K562 (cell line): ENCODE measurements around the gene FOXO3. TPM values are rescaled to one million over a fixed set of nuclear protein-coding genes. Genes with fewer than 3 reads are reported as not detected.
A peak's percentile ranks its signal among the peaks of the same experiment; 100 is the strongest.

Experiments used
- ARID3A ChIP-seq: IDR thresholded peaks from 2 replicates; pipeline ENCODE4 v1.6.1; 2012; ENCODE audit warnings: low read depth, low read length, improper control_type of control experiment, borderline replicate concordance
- ATF4 ChIP-seq: fragments of 450-650 bp; formaldehyde crosslinking; IDR thresholded peaks from 2 replicates; pipeline ENCODE4 v1.4.0; 2022; ENCODE audit warnings: mild to moderate bottlenecking, moderate library complexity
- BACH1 ChIP-seq: fragments of 200-800 bp; sonication (Bioruptor generic); IDR thresholded peaks from 2 replicates; pipeline ENCODE4 v1.6.1; 2016; ENCODE audit warnings: missing genetic modification characterization, missing compliant biosample characterization
- CHAMP1 ChIP-seq: fragments of 450-650 bp; IDR thresholded peaks from 2 replicates; pipeline ENCODE4 v1.6.1; 2016; ENCODE audit warnings: mild to moderate bottlenecking
- CHD2 ChIP-seq: IDR thresholded peaks from 2 replicates; pipeline ENCODE4 v1.6.1; 2011; ENCODE audit warnings: low read depth, low read length
- CSDE1 ChIP-seq, 2 experiments: fragments of 450-650 bp; IDR thresholded peaks; 2 replicates each; pipeline ENCODE4 v1.6.1; 2016; ENCODE audit warnings: mild to moderate bottlenecking in 1 of 2
- ELF2 ChIP-seq: fragments of 250-450 bp; sonication (Bioruptor Pico); IDR thresholded peaks from 2 replicates; pipeline ENCODE4 v1.5.0; 2021; ENCODE audit warnings: mild to moderate bottlenecking
- ETV6 ChIP-seq, 3 experiments: fragments of 150-350 bp in 1 of 3; sonication (generic) in 1 of 3; formaldehyde crosslinking in 1 of 3; IDR thresholded peaks; 2 replicates each; pipeline versions ENCODE4 v1.6.1 to v1.8.0; 2014 to 2022; ENCODE audit warnings: borderline replicate concordance in 2 of 3, low read depth in 2 of 3, antibody characterized with exemption in 1 of 3, low read length in 1 of 3, mild to moderate bottlenecking in 1 of 3, missing genetic modification reagents in 1 of 3
- FOXK1 ChIP-seq: sonication (generic); formaldehyde crosslinking; IDR thresholded peaks from 2 replicates; pipeline ENCODE4 v1.8.0; 2022; ENCODE audit warnings: missing genetic modification reagents, mild to moderate bottlenecking, borderline replicate concordance
- KDM1A ChIP-seq, 2 experiments: fragments of 450-650 bp; IDR thresholded peaks; 2 replicates each; pipeline ENCODE4 v1.6.1; 2016; ENCODE audit warnings: mild to moderate bottlenecking in 2 of 2
- MEF2A ChIP-seq: IDR thresholded peaks from 2 replicates; pipeline ENCODE4 v1.6.1; 2011; ENCODE audit warnings: low read depth, mild to moderate bottlenecking, low read length, moderate library complexity; ENCODE audit not compliant: control insufficient read depth
- NR0B1 ChIP-seq: fragments of 450-650 bp; IDR thresholded peaks from one replicate; pipeline ENCODE4 v1.6.1; 2018; ENCODE audit warnings: mild to moderate bottlenecking, moderate library complexity; ENCODE audit not compliant: partially characterized antibody
- RCOR1 ChIP-seq, 2 experiments: IDR thresholded peaks; 2 replicates each; pipeline ENCODE4 v1.6.1; 2012; ENCODE audit warnings: low read depth in 2 of 2, low read length in 2 of 2, borderline replicate concordance in 1 of 2, improper control_type of control experiment in 1 of 2
- RNF2 ChIP-seq: sonication (generic); IDR thresholded peaks from 2 replicates; pipeline ENCODE4 v1.6.1; 2016
- TRIM24 ChIP-seq, 2 experiments: fragments of 450-650 bp; IDR thresholded peaks; 2 replicates each; pipeline ENCODE4 v1.6.1; 2016
- ZFPM2 ChIP-seq: fragments of 250-450 bp; sonication (Bioruptor Pico); IDR thresholded peaks from 2 replicates; pipeline ENCODE4 v1.5.1; 2022; ENCODE audit warnings: mild to moderate bottlenecking
- ZNF140 ChIP-seq: fragments of 250-450 bp; sonication (Bioruptor Pico); IDR thresholded peaks from 2 replicates; pipeline ENCODE4 v1.8.0; 2021; ENCODE audit warnings: moderate library complexity, mild to moderate bottlenecking, inconsistent platforms
- ZNF212 ChIP-seq: fragments of 450-650 bp; formaldehyde crosslinking; IDR thresholded peaks from 2 replicates; pipeline ENCODE4 v1.4.0; 2020; ENCODE audit warnings: mild to moderate bottlenecking
- ZNF395 ChIP-seq: fragments of 200-800 bp; sonication (Bioruptor generic); IDR thresholded peaks from 2 replicates; pipeline ENCODE4 v1.6.1; 2017; ENCODE audit warnings: missing genetic modification characterization, missing compliant biosample characterization
- polyA plus RNA-seq, 8 experiments: library from polyadenylated mRNA; depleted of rRNA in 4 of 8; stranded (reverse) in 5 of 8; unstranded in 3 of 8; fragments of >200 nt; fragmentation: Nextera tagmentation in 2 of 8; fragmentation: Illumina TruSeq in 1 of 8; extraction: Ambion mirVana in 2 of 8; extraction: Trizol in 1 of 8; gene quantifications; 2 replicates each; pipeline versions ENCODE4 v1.2.1 to v1.2.3, GENCODE V29; 2011 to 2014; ENCODE audit warnings: inconsistent platforms in 1 of 8, missing spikeins in 1 of 8
- total RNA-seq, 7 experiments: library from RNA; depleted of rRNA in 6 of 7; stranded (reverse); fragments of >200 nt in 6 of 7; fragmentation: Illumina TruSeq in 2 of 7; extraction: Trizol in 2 of 7; gene quantifications; 2 replicates each; pipeline versions ENCODE4 v1.2.1 to v1.2.3, GENCODE V29; 2011 to 2021; ENCODE audit warnings: low replicate concordance in 1 of 7

Gene FOXO3
- total and polyA plus RNA-seq, 9 of the 15 experiments (the other 6 are each of a cell fraction or from before 2014, with no cell fraction given) = 3.0 to 14.6 (median 6.0) TPM

- 0 out of 2 replicates have a peak, but pooled peaks have one; percentile 37 for TF ChIP-seq ZNF395
- no peak for TF ChIP-seq BACH1 (tag)
- no peak for TF ChIP-seq ZNF212 (CRISPR knock-in tag)
- TF ChIP-seq CSDE1 (IDR thresholded peaks at IDR 0.05) = no peak
- TF ChIP-seq ATF4 = no peak
- no peak for TF ChIP-seq MEF2A
- peak; percentile 44 to 64; a peak in 3 of 4 replicates for TF ChIP-seq RCOR1 (IDR thresholded peaks at IDR 0.05; ENCODE audit: borderline replicate concordance in 1 of 2, low read depth in 2 of 2, low read length in 2 of 2)
- no peak for TF ChIP-seq CHD2
- TF ChIP-seq RNF2 = peak; percentile 31; the same call in 1 of the 2 replicates
- TF ChIP-seq ZFPM2 (CRISPR knock-in tag) = no peak
- TF ChIP-seq ARID3A = peak; percentile 63; the same call in 1 of the 2 replicates
- no peak for TF ChIP-seq NR0B1
- TF ChIP-seq CHAMP1 = peak; percentile 52; the same call in 1 of the 2 replicates
- no peak for TF ChIP-seq ZNF140 (CRISPR knock-in tag)
- no peak for TF ChIP-seq ETV6 (IDR thresholded peaks at IDR 0.05; ENCODE audit: borderline replicate concordance in 1 of 2, low read depth in 2 of 2, low read length in 1 of 2)
- TF ChIP-seq ETV6 (CRISPR knock-in tag; IDR thresholded peaks at IDR 0.05; ENCODE audit: borderline replicate concordance) = no peak
- TF ChIP-seq FOXK1 (CRISPR knock-in tag) = no peak
- peak; percentile 39 to 40; a peak in 2 of 4 replicates for TF ChIP-seq TRIM24 (IDR thresholded peaks at IDR 0.05)
- TF ChIP-seq ELF2 (CRISPR knock-in tag) = no peak
- TF ChIP-seq KDM1A (IDR thresholded peaks at IDR 0.05) = peak; percentile 61 to 74
Observed at GRCh38 chr6:108575905-108576494, 15.3 kb downstream of the FOXO3 start (continued).
